Adrenal gland (tissue), 12 donors: ENCODE data around the gene ITGA1. TPM values are rescaled to one million over a fixed set of nuclear protein-coding genes. Genes with fewer than 3 reads are reported as not detected.

Source experiments
- DNase-seq, 7 donors: peaks; one replicate each; pipeline ENCODE4 v3.0.0-alpha.2; 2019 to 2020
- H3K27ac ChIP-seq, 5 donors: fragments of 200-600 bp; sonication (generic) in 4 of 5; 1 replicate in 3 of 5; 2 replicates in 2 of 5; pipeline versions ENCODE4 v1.5.1 to v1.8.0; 2016 to 2020; ENCODE audit warnings: mild to moderate bottlenecking in 1 of 5
- H3K27me3 ChIP-seq: fragments of 200-600 bp; 2 replicates; pipeline ENCODE4 v1.8.0; 2021
- H3K36me3 ChIP-seq, 2 donors: fragments of 200-600 bp; replicated peaks in 1 of 2; 1 replicate in 1 of 2; 2 replicates in 1 of 2; pipeline versions ENCODE4 v1.5.1 to v1.8.0; 2018 to 2022
- H3K4me1 ChIP-seq, 2 donors: fragments of 200-600 bp; replicated peaks in 1 of 2; 1 replicate in 1 of 2; 2 replicates in 1 of 2; pipeline versions ENCODE4 v1.5.1 to v1.8.0; 2018 to 2021
- H3K4me3 ChIP-seq, 4 donors: fragments of 200-600 bp; sonication (generic) in 3 of 4; one replicate each; pipeline ENCODE4 v1.5.1; 2016 to 2018
- H3K9me3 ChIP-seq, 3 donors: fragments of 200-600 bp; sonication (generic) in 1 of 3; replicated peaks in 1 of 3; 1 replicate in 2 of 3; 2 replicates in 1 of 3; pipeline versions ENCODE4 v1.5.1 to v1.8.0; 2016 to 2021
- POLR2A ChIP-seq, 2 donors: fragments of 450-650 bp; IDR thresholded peaks; one replicate each; pipeline ENCODE4 v1.6.1; 2017; ENCODE audit warnings: antibody characterized with exemption in 2 of 2, mild to moderate bottlenecking in 2 of 2, moderate library complexity in 1 of 2
- WGBS, 4 donors: extraction: QIAGEN DNeasy Blood & Tissue Kit in 2 of 4; methylation state at CpG; one replicate each; pipeline versions ENCODE4 v1.1.5 to v1.1.7; 2013 to 2017; 5-methylcytosine and 5-hydroxymethylcytosine counted together
- intact Hi-C, 2 donors: fragments of 100-400 bp; cut with DNase I; formaldehyde crosslinking; loops; one replicate each; pipeline versions ENCODE4 v1.14.1 to v1.15.0; 2022 to 2023
- polyA plus RNA-seq, 3 donors: library from polyadenylated mRNA; stranded (reverse); fragments of 200-250 nt in 2 of 3; fragments of 350-450 nt in 1 of 3; fragmentation: Illumina TruSeq in 1 of 3; extraction: RNeasy Lipid Tissue Mini Kit (QIAGEN cat#74804) in 1 of 3; gene quantifications; one replicate each; pipeline ENCODE4 v1.2.3, GENCODE V29; 2013 to 2014
- total RNA-seq, 9 donors: library from RNA; depleted of rRNA in 4 of 9; stranded (reverse); fragments of >200 nt in 4 of 9; fragments of 120-200 nt in 1 of 9; fragmentation: NEBNext Ultra II Directional in 1 of 9; extraction: Animal tissue kit (Norgen Biotek cat#: 25700) in 1 of 9; gene quantifications; one replicate each; pipeline versions ENCODE4 v1.1.0 to v1.2.4, GENCODE V29; 2013 to 2023
- TF ChIP-seq, protein P1 (sequence below), 6 experiments: fragments of 450-650 bp in 4 of 6; fragments of 200-600 bp in 2 of 6; sonication (generic) in 1 of 6; IDR thresholded peaks; 1 replicate in 5 of 6; 2 replicates in 1 of 6; pipeline versions ENCODE4 v1.5.1 to v1.8.0; 2016 to 2021; ENCODE audit warnings: antibody characterized with exemption in 6 of 6, mild to moderate bottlenecking in 2 of 6, moderate library complexity in 1 of 6
- donor health status: healthy with polysubstance abuse.
- donor health status: Bipolar disorder and iron deficiency.
- donor health status: DM: yes; HTN: yes; CAD: no.
- donor health status: DM: no; HTN: no; CAD: no.
- donor health status: DM: no; HTN: no; CAD: no.
- donor health status: DM: yes; HTN: yes; CAD: no.

Gene ITGA1
- total and polyA plus RNA-seq, 12 donors, result 30.0 to 371 (median 149) TPM

DNA sequence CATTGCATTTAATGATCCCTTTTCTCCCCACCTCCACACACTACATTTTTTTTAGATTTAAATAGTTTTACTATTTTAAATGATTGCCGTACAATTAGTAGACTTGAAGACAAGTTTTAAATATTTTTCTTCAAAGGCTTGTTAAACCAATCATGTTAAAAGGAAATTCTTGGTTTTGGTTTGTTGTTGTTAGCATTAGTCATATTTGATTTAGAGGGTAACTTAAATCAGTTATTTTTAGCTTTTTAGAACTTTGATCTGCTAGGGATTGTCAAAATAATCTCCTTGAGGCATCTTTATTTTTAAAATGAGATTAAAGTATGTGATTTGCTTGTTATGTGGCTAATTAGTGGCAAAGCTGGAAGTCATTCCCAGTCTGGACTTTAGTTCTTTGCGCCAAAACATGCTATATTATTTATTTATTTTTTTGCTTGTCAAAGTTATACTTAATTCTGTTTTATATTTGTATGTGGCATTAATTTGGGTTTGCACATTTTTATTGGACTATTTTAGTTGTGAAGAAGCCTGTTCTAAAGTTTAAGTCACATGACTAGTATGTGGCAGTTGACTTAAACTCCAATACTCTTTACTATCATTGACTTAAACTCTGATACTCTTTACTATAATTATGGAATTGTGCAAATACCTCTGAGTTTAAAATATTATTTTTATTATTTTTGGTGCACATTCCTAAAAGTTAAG, 14.7 kb downstream of the ITGA1 start:
- H3K27ac ChIP-seq, result peak overlapping the region; percentile 28 to 99 (median 97)
- intact Hi-C loops, result no loop called here
- TF ChIP-seq, protein P1, sequence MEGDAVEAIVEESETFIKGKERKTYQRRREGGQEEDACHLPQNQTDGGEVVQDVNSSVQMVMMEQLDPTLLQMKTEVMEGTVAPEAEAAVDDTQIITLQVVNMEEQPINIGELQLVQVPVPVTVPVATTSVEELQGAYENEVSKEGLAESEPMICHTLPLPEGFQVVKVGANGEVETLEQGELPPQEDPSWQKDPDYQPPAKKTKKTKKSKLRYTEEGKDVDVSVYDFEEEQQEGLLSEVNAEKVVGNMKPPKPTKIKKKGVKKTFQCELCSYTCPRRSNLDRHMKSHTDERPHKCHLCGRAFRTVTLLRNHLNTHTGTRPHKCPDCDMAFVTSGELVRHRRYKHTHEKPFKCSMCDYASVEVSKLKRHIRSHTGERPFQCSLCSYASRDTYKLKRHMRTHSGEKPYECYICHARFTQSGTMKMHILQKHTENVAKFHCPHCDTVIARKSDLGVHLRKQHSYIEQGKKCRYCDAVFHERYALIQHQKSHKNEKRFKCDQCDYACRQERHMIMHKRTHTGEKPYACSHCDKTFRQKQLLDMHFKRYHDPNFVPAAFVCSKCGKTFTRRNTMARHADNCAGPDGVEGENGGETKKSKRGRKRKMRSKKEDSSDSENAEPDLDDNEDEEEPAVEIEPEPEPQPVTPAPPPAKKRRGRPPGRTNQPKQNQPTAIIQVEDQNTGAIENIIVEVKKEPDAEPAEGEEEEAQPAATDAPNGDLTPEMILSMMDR (IDR thresholded peaks at IDR 0.05), result no peak
- TF ChIP-seq POLR2A (IDR thresholded peaks at IDR 0.05), result no peak
- DNase-seq, result no peak
- peaks cover 48 to 79% of the 10 kb centered on the region in 2 donors for H3K4me1 ChIP-seq
- H3K36me3 ChIP-seq, result peaks cover 0 to 8% of the 10 kb centered on the region in 2 donors
- H3K9me3 ChIP-seq, result no peaks in the 10 kb centered on the region
- H3K27me3 ChIP-seq, result no peaks in the 10 kb centered on the region
- WGBS, 4 donors, result 28 to 31% (median 30%) methylated on average over 2 of the region's 2 CpGs
- H3K4me3 ChIP-seq, result peak overlapping the region in 2 of 4 donors; percentile 44 to 74

DNA sequence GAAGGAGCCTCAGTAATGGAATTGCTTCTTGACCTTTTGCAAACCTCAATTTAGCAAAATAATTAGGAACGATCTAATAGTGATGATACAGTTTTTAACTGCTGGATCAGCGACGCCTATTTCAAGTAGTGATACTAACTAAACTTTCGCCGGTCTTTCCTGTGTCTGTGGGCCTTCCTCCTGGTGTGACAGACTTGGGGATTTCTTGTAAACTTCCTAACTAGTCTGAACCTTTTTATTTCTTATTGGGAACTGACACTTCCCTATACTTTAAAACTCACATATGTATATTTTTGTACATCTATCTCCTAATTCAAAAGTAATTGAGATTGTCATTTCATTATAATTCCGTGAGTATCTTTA, 15.2 kb downstream of the ITGA1 start:
- intact Hi-C loops, result no loop called here
- Histone ChIP-seq H3K27me3 (no peaks in the 10 kb centered on the region), H3K4me3 (peak overlapping the region in 2 of 4 donors; percentile 44 to 74), H3K36me3 (peaks cover 0 to 8% of the 10 kb centered on the region in 2 donors), H3K9me3 (no peaks in the 10 kb centered on the region), H3K27ac (peak overlapping the region; percentile 18 to 97 (median 51)), H3K4me1 (peaks cover 43 to 79% of the 10 kb centered on the region in 2 donors)
- 13 to 19% (median 15%) methylated on average over 6 of the region's 6 CpGs for WGBS, 4 donors
- no peak for DNase-seq
- TF ChIP-seq, protein P1 (IDR thresholded peaks at IDR 0.05), result no peak
- TF ChIP-seq POLR2A (IDR thresholded peaks at IDR 0.05), result no peak

DNA sequence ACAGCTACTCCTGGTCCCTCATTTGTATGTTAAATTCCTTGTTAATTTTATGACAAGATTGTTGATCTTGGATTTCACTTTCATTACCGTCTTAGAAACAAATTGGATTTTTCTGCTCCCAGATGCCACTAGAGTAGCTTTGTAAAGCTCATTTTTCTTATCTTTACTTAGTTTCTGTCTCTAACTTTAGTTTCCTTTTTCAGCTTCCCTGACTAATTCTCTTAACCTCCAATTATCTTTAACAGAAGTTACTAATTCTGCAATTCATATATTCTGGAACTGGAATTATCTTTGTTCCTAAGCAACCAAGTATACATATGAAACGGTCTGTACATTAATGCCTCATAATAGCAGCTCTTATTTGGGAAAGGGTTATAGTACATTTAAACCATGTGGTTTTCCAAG, 16.7 kb downstream of the ITGA1 start:
- TF ChIP-seq POLR2A (IDR thresholded peaks at IDR 0.05), result no peak
- TF ChIP-seq, protein P1 (IDR thresholded peaks at IDR 0.05), result no peak
- Histone ChIP-seq H3K9me3 (no peaks in the 10 kb centered on the region), H3K4me1 (peaks cover 30 to 80% of the 10 kb centered on the region in 2 donors), H3K4me3 (peak overlapping the region in 1 of 4 donors; percentile 74), H3K36me3 (peaks cover 0 to 8% of the 10 kb centered on the region in 2 donors), H3K27me3 (no peaks in the 10 kb centered on the region), H3K27ac (peak overlapping the region in 4 of 5 donors; percentile 0 to 96 (median 40))
- DNase-seq, result no peak
- intact Hi-C loops, result no loop called here
- 23 to 42% (median 31%) methylated on average over 2 of the region's 2 CpGs for WGBS, 4 donors

DNA sequence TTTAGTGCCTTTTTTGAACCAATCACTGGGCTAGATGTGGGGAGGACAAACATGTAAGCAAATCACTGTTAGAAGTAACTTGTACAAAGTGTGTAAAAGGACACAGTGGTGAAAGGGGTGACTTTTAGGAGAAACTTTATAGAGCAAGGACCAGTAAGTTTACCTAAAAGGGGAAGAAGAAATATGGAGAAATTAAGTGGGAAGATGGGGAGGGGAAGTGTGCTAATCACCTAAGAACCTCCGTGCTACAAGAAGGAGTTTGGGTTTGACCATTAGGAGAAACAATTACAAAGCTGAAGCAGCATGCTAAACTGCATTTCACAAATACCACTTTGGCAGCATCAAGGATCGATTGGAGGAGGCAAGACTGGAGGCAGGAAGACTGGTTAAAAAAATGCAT, 17.3 kb downstream of the ITGA1 start:
- intact Hi-C loops, result no loop called here
- H3K27ac ChIP-seq, result peak overlapping the region in 4 of 5 donors; percentile 0 to 96 (median 40)
- H3K36me3 ChIP-seq, result peaks cover 0 to 8% of the 10 kb centered on the region in 2 donors
- no peaks in the 10 kb centered on the region for H3K27me3 ChIP-seq
- H3K4me1 ChIP-seq, result peaks cover 31 to 86% of the 10 kb centered on the region in 2 donors
- no peak for DNase-seq
- H3K9me3 ChIP-seq, result no peaks in the 10 kb centered on the region
- H3K4me3 ChIP-seq, result peak overlapping the region in 1 of 4 donors; percentile 74
- 52 to 58% (median 57%) methylated on average over 2 of the region's 2 CpGs for WGBS, 4 donors
- TF ChIP-seq POLR2A (IDR thresholded peaks at IDR 0.05), result no peak
- TF ChIP-seq, protein P1 (IDR thresholded peaks at IDR 0.05), result no peak
